ENCODE results near the gene SORBS2. TPM values are rescaled to one million over a fixed set of nuclear protein-coding genes. Genes with fewer than 3 reads are reported as not detected.

The SORBS2 gene
- total and polyA plus RNA-seq, 2 of the 8 experiments (the other 6 are each of a cell fraction or from before 2014, with no cell fraction given): 73.0 to 87.1 TPM

DNA sequence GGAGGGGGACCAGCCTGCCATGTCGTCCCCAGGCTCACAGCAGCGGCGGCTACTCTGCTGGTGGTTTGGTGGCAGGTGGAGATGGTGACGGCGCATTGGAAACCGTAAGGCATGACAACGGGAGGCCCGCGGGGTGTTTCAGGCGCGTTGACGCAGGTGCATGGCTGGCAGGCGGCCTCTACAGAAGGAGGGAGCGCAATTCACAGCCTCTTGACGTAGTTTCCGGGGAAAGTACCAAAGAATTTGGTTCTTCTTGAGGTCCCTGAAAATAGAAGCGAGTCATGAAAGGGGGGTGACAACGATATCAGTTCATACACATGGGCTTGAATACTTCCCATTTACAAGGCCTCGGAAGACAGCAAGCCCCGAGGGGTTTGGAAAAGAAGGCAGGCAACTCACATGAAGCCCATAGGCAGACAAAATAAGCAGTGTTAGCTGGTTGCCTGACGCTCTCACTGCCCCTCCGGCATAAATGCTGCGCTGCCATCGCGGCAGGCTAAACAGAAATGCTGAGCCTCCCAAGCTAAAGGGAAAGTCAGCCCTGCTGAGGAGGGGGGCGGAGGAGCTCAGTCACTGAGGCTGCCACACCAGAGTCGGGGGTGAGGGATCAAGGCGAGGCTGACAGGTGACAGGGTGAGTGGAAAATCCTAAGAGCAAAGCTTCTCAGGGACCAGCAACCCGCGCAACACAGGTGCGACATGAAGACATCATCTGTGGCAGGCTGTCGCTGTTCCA is 224.4 kb downstream of the SORBS2 start (continued):
- TF ChIP-seq, protein P1, sequence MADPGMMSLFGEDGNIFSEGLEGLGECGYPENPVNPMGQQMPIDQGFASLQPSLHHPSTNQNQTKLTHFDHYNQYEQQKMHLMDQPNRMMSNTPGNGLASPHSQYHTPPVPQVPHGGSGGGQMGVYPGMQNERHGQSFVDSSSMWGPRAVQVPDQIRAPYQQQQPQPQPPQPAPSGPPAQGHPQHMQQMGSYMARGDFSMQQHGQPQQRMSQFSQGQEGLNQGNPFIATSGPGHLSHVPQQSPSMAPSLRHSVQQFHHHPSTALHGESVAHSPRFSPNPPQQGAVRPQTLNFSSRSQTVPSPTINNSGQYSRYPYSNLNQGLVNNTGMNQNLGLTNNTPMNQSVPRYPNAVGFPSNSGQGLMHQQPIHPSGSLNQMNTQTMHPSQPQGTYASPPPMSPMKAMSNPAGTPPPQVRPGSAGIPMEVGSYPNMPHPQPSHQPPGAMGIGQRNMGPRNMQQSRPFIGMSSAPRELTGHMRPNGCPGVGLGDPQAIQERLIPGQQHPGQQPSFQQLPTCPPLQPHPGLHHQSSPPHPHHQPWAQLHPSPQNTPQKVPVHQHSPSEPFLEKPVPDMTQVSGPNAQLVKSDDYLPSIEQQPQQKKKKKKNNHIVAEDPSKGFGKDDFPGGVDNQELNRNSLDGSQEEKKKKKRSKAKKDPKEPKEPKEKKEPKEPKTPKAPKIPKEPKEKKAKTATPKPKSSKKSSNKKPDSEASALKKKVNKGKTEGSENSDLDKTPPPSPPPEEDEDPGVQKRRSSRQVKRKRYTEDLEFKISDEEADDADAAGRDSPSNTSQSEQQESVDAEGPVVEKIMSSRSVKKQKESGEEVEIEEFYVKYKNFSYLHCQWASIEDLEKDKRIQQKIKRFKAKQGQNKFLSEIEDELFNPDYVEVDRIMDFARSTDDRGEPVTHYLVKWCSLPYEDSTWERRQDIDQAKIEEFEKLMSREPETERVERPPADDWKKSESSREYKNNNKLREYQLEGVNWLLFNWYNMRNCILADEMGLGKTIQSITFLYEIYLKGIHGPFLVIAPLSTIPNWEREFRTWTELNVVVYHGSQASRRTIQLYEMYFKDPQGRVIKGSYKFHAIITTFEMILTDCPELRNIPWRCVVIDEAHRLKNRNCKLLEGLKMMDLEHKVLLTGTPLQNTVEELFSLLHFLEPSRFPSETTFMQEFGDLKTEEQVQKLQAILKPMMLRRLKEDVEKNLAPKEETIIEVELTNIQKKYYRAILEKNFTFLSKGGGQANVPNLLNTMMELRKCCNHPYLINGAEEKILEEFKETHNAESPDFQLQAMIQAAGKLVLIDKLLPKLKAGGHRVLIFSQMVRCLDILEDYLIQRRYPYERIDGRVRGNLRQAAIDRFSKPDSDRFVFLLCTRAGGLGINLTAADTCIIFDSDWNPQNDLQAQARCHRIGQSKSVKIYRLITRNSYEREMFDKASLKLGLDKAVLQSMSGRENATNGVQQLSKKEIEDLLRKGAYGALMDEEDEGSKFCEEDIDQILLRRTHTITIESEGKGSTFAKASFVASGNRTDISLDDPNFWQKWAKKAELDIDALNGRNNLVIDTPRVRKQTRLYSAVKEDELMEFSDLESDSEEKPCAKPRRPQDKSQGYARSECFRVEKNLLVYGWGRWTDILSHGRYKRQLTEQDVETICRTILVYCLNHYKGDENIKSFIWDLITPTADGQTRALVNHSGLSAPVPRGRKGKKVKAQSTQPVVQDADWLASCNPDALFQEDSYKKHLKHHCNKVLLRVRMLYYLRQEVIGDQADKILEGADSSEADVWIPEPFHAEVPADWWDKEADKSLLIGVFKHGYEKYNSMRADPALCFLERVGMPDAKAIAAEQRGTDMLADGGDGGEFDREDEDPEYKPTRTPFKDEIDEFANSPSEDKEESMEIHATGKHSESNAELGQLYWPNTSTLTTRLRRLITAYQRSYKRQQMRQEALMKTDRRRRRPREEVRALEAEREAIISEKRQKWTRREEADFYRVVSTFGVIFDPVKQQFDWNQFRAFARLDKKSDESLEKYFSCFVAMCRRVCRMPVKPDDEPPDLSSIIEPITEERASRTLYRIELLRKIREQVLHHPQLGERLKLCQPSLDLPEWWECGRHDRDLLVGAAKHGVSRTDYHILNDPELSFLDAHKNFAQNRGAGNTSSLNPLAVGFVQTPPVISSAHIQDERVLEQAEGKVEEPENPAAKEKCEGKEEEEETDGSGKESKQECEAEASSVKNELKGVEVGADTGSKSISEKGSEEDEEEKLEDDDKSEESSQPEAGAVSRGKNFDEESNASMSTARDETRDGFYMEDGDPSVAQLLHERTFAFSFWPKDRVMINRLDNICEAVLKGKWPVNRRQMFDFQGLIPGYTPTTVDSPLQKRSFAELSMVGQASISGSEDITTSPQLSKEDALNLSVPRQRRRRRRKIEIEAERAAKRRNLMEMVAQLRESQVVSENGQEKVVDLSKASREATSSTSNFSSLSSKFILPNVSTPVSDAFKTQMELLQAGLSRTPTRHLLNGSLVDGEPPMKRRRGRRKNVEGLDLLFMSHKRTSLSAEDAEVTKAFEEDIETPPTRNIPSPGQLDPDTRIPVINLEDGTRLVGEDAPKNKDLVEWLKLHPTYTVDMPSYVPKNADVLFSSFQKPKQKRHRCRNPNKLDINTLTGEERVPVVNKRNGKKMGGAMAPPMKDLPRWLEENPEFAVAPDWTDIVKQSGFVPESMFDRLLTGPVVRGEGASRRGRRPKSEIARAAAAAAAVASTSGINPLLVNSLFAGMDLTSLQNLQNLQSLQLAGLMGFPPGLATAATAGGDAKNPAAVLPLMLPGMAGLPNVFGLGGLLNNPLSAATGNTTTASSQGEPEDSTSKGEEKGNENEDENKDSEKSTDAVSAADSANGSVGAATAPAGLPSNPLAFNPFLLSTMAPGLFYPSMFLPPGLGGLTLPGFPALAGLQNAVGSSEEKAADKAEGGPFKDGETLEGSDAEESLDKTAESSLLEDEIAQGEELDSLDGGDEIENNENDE (IDR thresholded peaks at IDR 0.05; ENCODE audit: insufficient replicate concordance, low read length): no peak
- TF ChIP-seq RFX5 (IDR thresholded peaks at IDR 0.05; ENCODE audit: borderline replicate concordance, low read depth, low read length) (no peak), CBX5 (IDR thresholded peaks at IDR 0.05; ENCODE audit: low read depth, low read length) (no peak), RAD21 (IDR thresholded peaks at IDR 0.05 in 1 of 2, conservative IDR thresholded peaks at IDR 0.05 in 1 of 2; ENCODE audit: low read depth in 2 of 2, low read length in 2 of 2) (no peak), TEAD4 (IDR thresholded peaks at IDR 0.05; ENCODE audit: low read depth, low read length) (no peak; the same call in 1 of the 2 replicates)
